Measurements from ENCODE around the gene DRG2. TPM values are rescaled to one million over a fixed set of nuclear protein-coding genes. Genes with fewer than 3 reads are reported as not detected.

Gene DRG2
- total RNA-seq, 4 donors from 2014 or later, result 31.6 to 38.1 (median 37.3) TPM

GRCh38 chr17:18120461-18121017 lies 32.8 kb downstream of the DRG2 start:
- ATAC-seq (ENCODE audit: low FRiP score) (no peak), DNase-seq (ENCODE audit: low spot score) (no peak)
- no peak for TF ChIP-seq CTCF (IDR thresholded peaks at IDR 0.05)

GRCh38 chr17:18121144-18121910 lies 33.6 kb downstream of the DRG2 start:
- DNase-seq (ENCODE audit: low spot score) (no peak), ATAC-seq (ENCODE audit: low FRiP score) (no peak)
- TF ChIP-seq CTCF (IDR thresholded peaks at IDR 0.05), result no peak

GRCh38 chr17:18122990-18123753 lies 35.4 kb downstream of the DRG2 start:
- DNase-seq (ENCODE audit: low spot score), result no peak
- no peak for TF ChIP-seq CTCF (IDR thresholded peaks at IDR 0.05)
- ATAC-seq (ENCODE audit: low FRiP score), result no peak

GRCh38 chr17:18124345-18125126 lies 36.8 kb downstream of the DRG2 start:
- no peak for DNase-seq (ENCODE audit: low spot score)
- ATAC-seq (ENCODE audit: low FRiP score), result no peak
- TF ChIP-seq CTCF (IDR thresholded peaks at IDR 0.05), result no peak

- no peak for ATAC-seq (ENCODE audit: low FRiP score)
- no peak for TF ChIP-seq CTCF (IDR thresholded peaks at IDR 0.05)
- no peak for DNase-seq (ENCODE audit: low spot score)
Observed at GRCh38 chr17:18129041-18129502, 41.3 kb downstream of the DRG2 start.

GRCh38 chr17:18132711-18133110 lies 45.0 kb downstream of the DRG2 start:
- ATAC-seq (ENCODE audit: low FRiP score), result no peak
- DNase-seq (ENCODE audit: low spot score), result no peak
- TF ChIP-seq CTCF (IDR thresholded peaks at IDR 0.05), result no peak
